HEK293 (cell line): Measurements from ENCODE around the gene COPRS.

ENCODE experiments used
- CTCF ChIA-PET: fragments of 350-600 bp; formaldehyde crosslinking; extraction: SDS; loops from one replicate; lab custom pipeline; 2021; ENCODE audit warnings: antibody characterized with exemption; lab: Yijun Ruan, JAX
- POLR2A ChIA-PET: fragments of 300-600 bp; formaldehyde crosslinking; extraction: SDS; loops from one replicate; lab custom pipeline; 2020; ENCODE audit warnings: antibody characterized with exemption, inconsistent platforms; lab: Yijun Ruan, JAX
- H3K27ac ChIP-seq: fragments of 200-500 bp; sonication (Bioruptor generic); 2 replicates; pipeline ENCODE4 v1.5.1; 2014; ENCODE audit warnings: low read depth, low read length, control low read depth, inconsistent platforms; ENCODE audit errors: extremely low read depth
- H3K36me3 ChIP-seq, 2 experiments: fragments of 200-500 bp in 1 of 2; sonication (Bioruptor generic) in 1 of 2; 1 replicate in 1 of 2; 2 replicates in 1 of 2; pipeline ENCODE4 v1.5.1; 2014 to 2017; ENCODE audit warnings: inconsistent platforms in 2 of 2, low read length in 2 of 2; ENCODE audit not compliant: control insufficient read depth in 2 of 2, insufficient read depth in 1 of 2
- H3K4me1 ChIP-seq: fragments of 200-500 bp; sonication (Bioruptor generic); 2 replicates; pipeline ENCODE4 v1.5.1; 2014; ENCODE audit warnings: mild to moderate bottlenecking, low read length, inconsistent platforms; ENCODE audit not compliant: control insufficient read depth, insufficient read depth
- H3K4me3 ChIP-seq: 2 replicates; pipeline ENCODE4 v1.5.1; 2011; ENCODE audit warnings: low read depth, mild to moderate bottlenecking, control low read depth, low read length, moderate library complexity
- H3K9me3 ChIP-seq: fragments of 200-500 bp; sonication (Bioruptor generic); 2 replicates; pipeline ENCODE4 v1.5.1; 2014; ENCODE audit warnings: low read depth, low read length, inconsistent platforms; ENCODE audit not compliant: control insufficient read depth, insufficient read depth
- SP2 ChIP-seq: fragments of 450-650 bp; formaldehyde crosslinking; IDR thresholded peaks from 2 replicates; pipeline ENCODE4 v1.5.1; 2016; ENCODE audit warnings: missing biosample characterization, missing genetic modification characterization
- ZEB2 ChIP-seq: fragments of 450-650 bp; formaldehyde crosslinking; IDR thresholded peaks from 2 replicates; pipeline ENCODE4 v1.5.1; 2016; ENCODE audit warnings: missing biosample characterization, missing genetic modification characterization
- ZFHX2 ChIP-seq: fragments of 450-650 bp; formaldehyde crosslinking; conservative IDR thresholded peaks from 2 replicates; pipeline ENCODE4 v1.5.1; 2016; ENCODE audit warnings: missing biosample characterization, missing genetic modification characterization
- ZNF112 ChIP-seq: fragments of 450-650 bp; formaldehyde crosslinking; IDR thresholded peaks from 2 replicates; pipeline ENCODE4 v1.5.0; 2017; ENCODE audit warnings: missing biosample characterization, missing genetic modification characterization
- ZNF248 ChIP-seq: fragments of 450-650 bp; formaldehyde crosslinking; IDR thresholded peaks from 2 replicates; pipeline ENCODE4 v1.5.1; 2017; ENCODE audit warnings: missing biosample characterization, missing genetic modification characterization
- ZNF394 ChIP-seq: fragments of 450-650 bp; formaldehyde crosslinking; IDR thresholded peaks from 2 replicates; pipeline ENCODE4 v1.5.1; 2016; ENCODE audit warnings: missing biosample characterization, missing genetic modification characterization, mild to moderate bottlenecking, moderate library complexity, borderline replicate concordance
- ZNF488 ChIP-seq: fragments of 450-650 bp; formaldehyde crosslinking; IDR thresholded peaks from 2 replicates; pipeline ENCODE4 v1.5.1; 2016; ENCODE audit warnings: missing biosample characterization, missing genetic modification characterization
- ZNF623 ChIP-seq: fragments of 450-650 bp; formaldehyde crosslinking; IDR thresholded peaks from 2 replicates; pipeline ENCODE4 v1.5.1; 2016; ENCODE audit warnings: missing biosample characterization, missing genetic modification characterization
- ZNF626 ChIP-seq: fragments of 450-650 bp; sonication (Bioruptor Pico); formaldehyde crosslinking; IDR thresholded peaks from 2 replicates; pipeline ENCODE4 v1.5.1; 2018; ENCODE audit warnings: missing biosample characterization, missing genetic modification characterization, inconsistent platforms
- ZNF654 ChIP-seq: fragments of 450-650 bp; formaldehyde crosslinking; IDR thresholded peaks from 2 replicates; pipeline ENCODE4 v1.5.1; 2016; ENCODE audit warnings: low read depth, missing biosample characterization, missing genetic modification characterization
- ZSCAN16 ChIP-seq: fragments of 450-650 bp; formaldehyde crosslinking; IDR thresholded peaks from 2 replicates; pipeline ENCODE4 v1.5.1; 2016; ENCODE audit warnings: missing biosample characterization, missing genetic modification characterization
- TF ChIP-seq, protein P1 (sequence below): fragments of 450-650 bp; formaldehyde crosslinking; IDR thresholded peaks from 2 replicates; pipeline ENCODE4 v1.5.1; 2017; ENCODE audit warnings: missing biosample characterization, missing genetic modification characterization
- TF ChIP-seq, protein P2 (sequence below): fragments of 450-650 bp; formaldehyde crosslinking; IDR thresholded peaks from 2 replicates; pipeline ENCODE4 v1.5.1; 2017; ENCODE audit warnings: missing biosample characterization, missing genetic modification characterization
- TF ChIP-seq, protein P3 (sequence below): fragments of 450-650 bp; formaldehyde crosslinking; IDR thresholded peaks from 2 replicates; pipeline ENCODE4 v1.5.1; 2016; ENCODE audit warnings: missing biosample characterization, missing genetic modification characterization

The COPRS gene

GRCh38 chr17:31853911-31854470 lies 5.1 kb downstream of the COPRS start:
- Histone ChIP-seq H3K36me3 (peaks cover 24 to 47% of the 10 kb centered on the region in 2 experiments), H3K4me1 (no peaks in the 10 kb centered on the region)
- POLR2A ChIA-PET: interaction anchor here (0.6 to 0.7 kb wide), 2 partner anchors 48 to 1405 kb away, joined by 3 to 4 read pairs; partner anchors contain the start of gene UTP6
- TF ChIP-seq ZSCAN16 (tag by site-specific recombination): no peak
- TF ChIP-seq, protein P1, sequence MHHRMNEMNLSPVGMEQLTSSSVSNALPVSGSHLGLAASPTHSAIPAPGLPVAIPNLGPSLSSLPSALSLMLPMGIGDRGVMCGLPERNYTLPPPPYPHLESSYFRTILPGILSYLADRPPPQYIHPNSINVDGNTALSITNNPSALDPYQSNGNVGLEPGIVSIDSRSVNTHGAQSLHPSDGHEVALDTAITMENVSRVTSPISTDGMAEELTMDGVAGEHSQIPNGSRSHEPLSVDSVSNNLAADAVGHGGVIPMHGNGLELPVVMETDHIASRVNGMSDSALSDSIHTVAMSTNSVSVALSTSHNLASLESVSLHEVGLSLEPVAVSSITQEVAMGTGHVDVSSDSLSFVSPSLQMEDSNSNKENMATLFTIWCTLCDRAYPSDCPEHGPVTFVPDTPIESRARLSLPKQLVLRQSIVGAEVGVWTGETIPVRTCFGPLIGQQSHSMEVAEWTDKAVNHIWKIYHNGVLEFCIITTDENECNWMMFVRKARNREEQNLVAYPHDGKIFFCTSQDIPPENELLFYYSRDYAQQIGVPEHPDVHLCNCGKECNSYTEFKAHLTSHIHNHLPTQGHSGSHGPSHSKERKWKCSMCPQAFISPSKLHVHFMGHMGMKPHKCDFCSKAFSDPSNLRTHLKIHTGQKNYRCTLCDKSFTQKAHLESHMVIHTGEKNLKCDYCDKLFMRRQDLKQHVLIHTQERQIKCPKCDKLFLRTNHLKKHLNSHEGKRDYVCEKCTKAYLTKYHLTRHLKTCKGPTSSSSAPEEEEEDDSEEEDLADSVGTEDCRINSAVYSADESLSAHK (tag by site-specific recombination): no peak
- TF ChIP-seq, all 188 proteins: peak for 0
- H3K9me3 ChIP-seq: no peaks in the 10 kb centered on the region
- no peak overlapping the region for H3K4me3 ChIP-seq
- H3K27ac ChIP-seq: no peak overlapping the region
- CTCF ChIA-PET: interaction anchor here (0.6 kb wide), 1 partner anchor 146 kb away, joined by 5 read pairs; no protein-coding TSS in a partner anchor

- H3K36me3 ChIP-seq: no peaks in the 10 kb centered on the region
- H3K4me3 ChIP-seq: no peak overlapping the region
- H3K4me1 ChIP-seq: no peaks in the 10 kb centered on the region
- POLR2A ChIA-PET: no interaction called here
- TF ChIP-seq ZNF248 (tag by site-specific recombination) (no peak), SP2 (no peak), ZEB2 (tag by site-specific recombination) (no peak), ZNF623 (tag by site-specific recombination) (no peak), ZNF626 (tag by site-specific recombination) (no peak)
- CTCF ChIA-PET: interaction anchor here (1.6 kb wide), 1 partner anchor 288 kb away, joined by 7 read pairs; no protein-coding TSS in a partner anchor
- H3K27ac ChIP-seq: no peak overlapping the region
- no peaks in the 10 kb centered on the region for H3K9me3 ChIP-seq
Observed at GRCh38 chr17:31845291-31845690, 13.8 kb downstream of the COPRS start.

DNA sequence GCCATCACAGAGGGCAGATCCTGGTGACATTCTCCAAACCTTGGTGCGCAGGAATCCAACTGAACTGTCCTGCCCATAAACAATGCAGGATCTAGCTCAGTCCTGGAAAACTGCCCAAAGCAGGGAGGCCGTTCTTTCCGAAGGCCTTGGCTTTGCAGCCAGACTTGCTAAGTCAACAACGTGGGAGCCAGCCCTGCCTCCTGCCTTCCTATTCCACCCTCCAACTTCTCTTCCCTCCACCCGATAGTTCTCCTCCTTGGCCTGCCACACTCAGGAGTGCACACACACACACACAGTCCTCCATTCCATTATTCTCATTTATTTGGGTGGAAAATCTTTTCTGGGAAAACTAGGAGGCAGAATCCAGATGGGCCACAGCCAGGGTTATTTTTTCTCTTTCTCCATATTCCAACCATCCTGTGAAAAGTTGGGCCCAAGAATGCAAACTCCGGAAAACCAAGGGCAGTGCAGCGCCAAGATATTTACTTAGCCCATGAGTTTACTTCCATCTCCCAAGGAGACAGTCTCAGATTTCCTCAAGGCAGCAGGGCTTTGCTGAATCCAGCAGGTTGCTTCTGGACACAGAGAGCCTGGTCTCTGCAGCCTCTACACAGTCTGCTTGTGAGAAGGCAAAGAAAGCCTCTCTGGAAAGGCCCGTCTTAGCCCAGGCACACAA lies 15.8 kb downstream of the COPRS start:
- Histone ChIP-seq H3K36me3 (no peaks in the 10 kb centered on the region), H3K27ac (no peak overlapping the region), H3K4me3 (no peak overlapping the region), H3K9me3 (no peaks in the 10 kb centered on the region), H3K4me1 (no peaks in the 10 kb centered on the region)
- TF ChIP-seq ZFHX2 (tag by site-specific recombination): peak; percentile 25; the same call in 1 of the 2 replicates
- TF ChIP-seq, protein P2, sequence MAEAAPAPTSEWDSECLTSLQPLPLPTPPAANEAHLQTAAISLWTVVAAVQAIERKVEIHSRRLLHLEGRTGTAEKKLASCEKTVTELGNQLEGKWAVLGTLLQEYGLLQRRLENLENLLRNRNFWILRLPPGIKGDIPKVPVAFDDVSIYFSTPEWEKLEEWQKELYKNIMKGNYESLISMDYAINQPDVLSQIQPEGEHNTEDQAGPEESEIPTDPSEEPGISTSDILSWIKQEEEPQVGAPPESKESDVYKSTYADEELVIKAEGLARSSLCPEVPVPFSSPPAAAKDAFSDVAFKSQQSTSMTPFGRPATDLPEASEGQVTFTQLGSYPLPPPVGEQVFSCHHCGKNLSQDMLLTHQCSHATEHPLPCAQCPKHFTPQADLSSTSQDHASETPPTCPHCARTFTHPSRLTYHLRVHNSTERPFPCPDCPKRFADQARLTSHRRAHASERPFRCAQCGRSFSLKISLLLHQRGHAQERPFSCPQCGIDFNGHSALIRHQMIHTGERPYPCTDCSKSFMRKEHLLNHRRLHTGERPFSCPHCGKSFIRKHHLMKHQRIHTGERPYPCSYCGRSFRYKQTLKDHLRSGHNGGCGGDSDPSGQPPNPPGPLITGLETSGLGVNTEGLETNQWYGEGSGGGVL: no peak
- CTCF ChIA-PET: interaction anchor here (0.6 to 3.9 kb wide), 54 partner anchors 9 to 469 kb away, joined by 3 to 52 read pairs (median 4); partner anchors contain the start of gene COPRS
- POLR2A ChIA-PET: interaction anchor here (1.0 kb wide), 1 partner anchor 309 kb away, joined by 3 read pairs; no protein-coding TSS in a partner anchor

DNA sequence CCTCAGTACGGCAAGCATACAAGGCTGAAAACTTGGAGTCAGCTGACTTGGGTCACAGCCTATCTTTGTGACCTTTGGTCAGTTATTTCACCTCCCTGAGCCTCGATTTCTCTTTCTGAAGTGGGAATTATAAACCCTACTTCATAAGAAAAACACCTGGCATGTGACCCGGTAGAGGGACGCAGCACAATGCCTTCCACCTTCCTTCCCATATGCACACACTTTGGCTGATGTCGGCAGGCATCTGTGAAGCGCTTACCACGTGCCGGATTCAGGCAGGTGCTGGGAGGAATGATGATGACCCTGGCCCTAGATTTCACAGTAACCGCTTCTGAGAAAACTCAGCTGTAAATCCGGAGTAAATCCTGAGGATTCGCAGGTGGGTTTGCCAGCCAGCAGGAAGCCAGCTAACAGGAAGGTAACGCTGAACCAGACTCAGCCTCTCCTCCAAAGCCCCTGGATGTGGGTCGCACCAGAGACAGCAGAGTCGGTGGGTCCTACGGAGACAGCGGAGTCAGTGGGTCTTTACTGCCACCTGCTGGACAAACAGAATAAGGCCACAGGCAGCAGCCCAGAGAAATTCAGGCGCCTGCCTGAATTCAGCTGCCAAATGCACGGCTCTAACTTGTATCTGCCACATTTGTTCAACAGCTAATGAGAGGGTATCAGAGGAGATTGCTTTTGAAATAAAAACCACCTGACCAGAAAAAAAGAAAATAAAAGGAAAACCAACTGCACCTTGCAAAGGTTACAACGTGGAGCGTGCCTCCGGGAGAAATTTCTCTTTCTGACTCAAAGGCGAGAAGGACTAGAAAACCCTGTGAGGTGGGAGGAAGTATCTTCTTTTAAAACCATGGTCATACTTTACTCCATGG lies 16.6 kb downstream of the COPRS start:
- POLR2A ChIA-PET: interaction anchor here (1.0 to 1.3 kb wide), 2 partner anchors 15 to 309 kb away, joined by 3 to 6 read pairs; no protein-coding TSS in a partner anchor
- Histone ChIP-seq H3K27ac (no peak overlapping the region), H3K9me3 (no peaks in the 10 kb centered on the region), H3K36me3 (no peaks in the 10 kb centered on the region), H3K4me3 (no peak overlapping the region), H3K4me1 (no peaks in the 10 kb centered on the region)
- CTCF ChIA-PET: interaction anchor here (0.6 to 3.9 kb wide), 60 partner anchors 10 to 468 kb away, joined by 3 to 52 read pairs (median 4); partner anchors contain the start of gene COPRS
- TF ChIP-seq ZNF488 (tag by site-specific recombination) (0 out of 2 replicates have a peak, but pooled peaks have one; percentile 23), ZNF394 (tag by site-specific recombination) (peak; percentile 21; the same call in 1 of the 2 replicates), ZNF654 (tag by site-specific recombination) (peak; percentile 100), ZNF112 (tag by site-specific recombination) (no peak)
- TF ChIP-seq, protein P3, sequence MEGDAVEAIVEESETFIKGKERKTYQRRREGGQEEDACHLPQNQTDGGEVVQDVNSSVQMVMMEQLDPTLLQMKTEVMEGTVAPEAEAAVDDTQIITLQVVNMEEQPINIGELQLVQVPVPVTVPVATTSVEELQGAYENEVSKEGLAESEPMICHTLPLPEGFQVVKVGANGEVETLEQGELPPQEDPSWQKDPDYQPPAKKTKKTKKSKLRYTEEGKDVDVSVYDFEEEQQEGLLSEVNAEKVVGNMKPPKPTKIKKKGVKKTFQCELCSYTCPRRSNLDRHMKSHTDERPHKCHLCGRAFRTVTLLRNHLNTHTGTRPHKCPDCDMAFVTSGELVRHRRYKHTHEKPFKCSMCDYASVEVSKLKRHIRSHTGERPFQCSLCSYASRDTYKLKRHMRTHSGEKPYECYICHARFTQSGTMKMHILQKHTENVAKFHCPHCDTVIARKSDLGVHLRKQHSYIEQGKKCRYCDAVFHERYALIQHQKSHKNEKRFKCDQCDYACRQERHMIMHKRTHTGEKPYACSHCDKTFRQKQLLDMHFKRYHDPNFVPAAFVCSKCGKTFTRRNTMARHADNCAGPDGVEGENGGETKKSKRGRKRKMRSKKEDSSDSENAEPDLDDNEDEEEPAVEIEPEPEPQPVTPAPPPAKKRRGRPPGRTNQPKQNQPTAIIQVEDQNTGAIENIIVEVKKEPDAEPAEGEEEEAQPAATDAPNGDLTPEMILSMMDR: peak; percentile 88
